Upper lobe of left lung (tissue), 6 donors: ENCODE measurements around the gene EPHB2. TPM values are rescaled to one million over a fixed set of nuclear protein-coding genes. Genes with fewer than 3 reads are reported as not detected.
A peak's percentile ranks its signal among the peaks of the same experiment; 100 is the strongest.

Experiments used
- ATAC-seq, 2 donors: fragments of 200-7000 bp; cut with Tn5 transposase; one replicate each; pipeline ENCODE4 v1.9.1; 2022; ENCODE audit warnings: mild to moderate bottlenecking in 2 of 2, moderate library complexity in 2 of 2; ENCODE audit not compliant: low FRiP score in 2 of 2
- DNase-seq, 2 donors: peaks; one replicate each; pipeline ENCODE4 v3.0.0-alpha.2; 2019 to 2020
- H3K27ac ChIP-seq, 4 donors: fragments of 200-600 bp; sonication (generic); one replicate each; pipeline ENCODE4 v1.5.1; 2016 to 2019
- H3K27me3 ChIP-seq, 4 donors: fragments of 200-600 bp; sonication (generic); one replicate each; pipeline ENCODE4 v1.5.1; 2017 to 2019
- H3K36me3 ChIP-seq, 4 donors: fragments of 200-600 bp; sonication (generic); one replicate each; pipeline ENCODE4 v1.5.1; 2016 to 2019
- H3K4me1 ChIP-seq, 4 donors: fragments of 200-600 bp; sonication (generic); one replicate each; pipeline ENCODE4 v1.5.1; 2018 to 2019
- H3K4me3 ChIP-seq, 4 donors: fragments of 200-600 bp; sonication (generic); one replicate each; pipeline ENCODE4 v1.5.1; 2017 to 2019; ENCODE audit warnings: mild to moderate bottlenecking in 2 of 4, moderate library complexity in 1 of 4
- H3K9me3 ChIP-seq, 4 donors: fragments of 200-600 bp; sonication (generic); one replicate each; pipeline ENCODE4 v1.5.1; 2018 to 2019
- EP300 ChIP-seq, 4 donors: sonication (generic); formaldehyde crosslinking; IDR thresholded peaks; one replicate each; pipeline ENCODE4 v1.5.1; 2017; ENCODE audit warnings: antibody characterized with exemption in 4 of 4, control low read depth in 2 of 4
- POLR2A ChIP-seq, 4 donors: fragments of 450-650 bp; IDR thresholded peaks; one replicate each; pipeline ENCODE4 v1.5.1; 2016 to 2017; ENCODE audit warnings: antibody characterized with exemption in 4 of 4, mild to moderate bottlenecking in 2 of 4
- POLR2AphosphoS5 ChIP-seq, 2 donors: sonication (generic); formaldehyde crosslinking; IDR thresholded peaks; one replicate each; pipeline ENCODE4 v1.5.1; 2017; ENCODE audit warnings: antibody characterized with exemption in 2 of 2
- WGBS, 2 donors: methylation state at CpG; one replicate each; pipeline ENCODE4 v1.1.5; 2017 to 2018; 5-methylcytosine and 5-hydroxymethylcytosine counted together
- total RNA-seq, 6 donors: library from RNA; depleted of rRNA in 4 of 6; stranded (reverse); fragments of >200 nt in 4 of 6; gene quantifications; one replicate each; pipeline versions ENCODE4 v1.1.0 to v1.2.1, GENCODE V29; 2016 to 2021
- TF ChIP-seq, protein P1 (sequence below), 6 experiments: fragments of 450-650 bp in 4 of 6; fragments of 200-600 bp in 2 of 6; sonication (generic) in 2 of 6; IDR thresholded peaks; one replicate each; pipeline ENCODE4 v1.5.1; 2016 to 2019; ENCODE audit warnings: antibody characterized with exemption in 6 of 6
- donor health status: DM: no; HTN: no; CAD: no; lungs with moderate emphysema.
- donor health status: DM: no; HTN: yes; CAD: no; lungs with severe emphysema.

Gene EPHB2
- total RNA-seq, 6 donors from 2014 or later: 1.0 to 8.8 (median 5.6) TPM

GRCh38 chr1:22958556-22958955 lies 247.9 kb downstream of the EPHB2 start:
- 73 to 95% methylated on average over 2 to 6 of the region's 9 CpGs for WGBS, 2 donors
- Histone ChIP-seq H3K27me3 (peaks cover 0 to 7% (median 3%) of the 10 kb centered on the region in 4 donors), H3K27ac (no peak overlapping the region), H3K36me3 (no peaks in the 10 kb centered on the region), H3K4me3 (no peak overlapping the region), H3K9me3 (no peaks in the 10 kb centered on the region), H3K4me1 (peaks cover 0 to 2% (median 0%) of the 10 kb centered on the region in 4 donors)
- ATAC-seq (no peak), DNase-seq (peak in 1 of 2 donors; percentile 4)
- TF ChIP-seq, protein P1, sequence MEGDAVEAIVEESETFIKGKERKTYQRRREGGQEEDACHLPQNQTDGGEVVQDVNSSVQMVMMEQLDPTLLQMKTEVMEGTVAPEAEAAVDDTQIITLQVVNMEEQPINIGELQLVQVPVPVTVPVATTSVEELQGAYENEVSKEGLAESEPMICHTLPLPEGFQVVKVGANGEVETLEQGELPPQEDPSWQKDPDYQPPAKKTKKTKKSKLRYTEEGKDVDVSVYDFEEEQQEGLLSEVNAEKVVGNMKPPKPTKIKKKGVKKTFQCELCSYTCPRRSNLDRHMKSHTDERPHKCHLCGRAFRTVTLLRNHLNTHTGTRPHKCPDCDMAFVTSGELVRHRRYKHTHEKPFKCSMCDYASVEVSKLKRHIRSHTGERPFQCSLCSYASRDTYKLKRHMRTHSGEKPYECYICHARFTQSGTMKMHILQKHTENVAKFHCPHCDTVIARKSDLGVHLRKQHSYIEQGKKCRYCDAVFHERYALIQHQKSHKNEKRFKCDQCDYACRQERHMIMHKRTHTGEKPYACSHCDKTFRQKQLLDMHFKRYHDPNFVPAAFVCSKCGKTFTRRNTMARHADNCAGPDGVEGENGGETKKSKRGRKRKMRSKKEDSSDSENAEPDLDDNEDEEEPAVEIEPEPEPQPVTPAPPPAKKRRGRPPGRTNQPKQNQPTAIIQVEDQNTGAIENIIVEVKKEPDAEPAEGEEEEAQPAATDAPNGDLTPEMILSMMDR (IDR thresholded peaks at IDR 0.05): no peak

DNA sequence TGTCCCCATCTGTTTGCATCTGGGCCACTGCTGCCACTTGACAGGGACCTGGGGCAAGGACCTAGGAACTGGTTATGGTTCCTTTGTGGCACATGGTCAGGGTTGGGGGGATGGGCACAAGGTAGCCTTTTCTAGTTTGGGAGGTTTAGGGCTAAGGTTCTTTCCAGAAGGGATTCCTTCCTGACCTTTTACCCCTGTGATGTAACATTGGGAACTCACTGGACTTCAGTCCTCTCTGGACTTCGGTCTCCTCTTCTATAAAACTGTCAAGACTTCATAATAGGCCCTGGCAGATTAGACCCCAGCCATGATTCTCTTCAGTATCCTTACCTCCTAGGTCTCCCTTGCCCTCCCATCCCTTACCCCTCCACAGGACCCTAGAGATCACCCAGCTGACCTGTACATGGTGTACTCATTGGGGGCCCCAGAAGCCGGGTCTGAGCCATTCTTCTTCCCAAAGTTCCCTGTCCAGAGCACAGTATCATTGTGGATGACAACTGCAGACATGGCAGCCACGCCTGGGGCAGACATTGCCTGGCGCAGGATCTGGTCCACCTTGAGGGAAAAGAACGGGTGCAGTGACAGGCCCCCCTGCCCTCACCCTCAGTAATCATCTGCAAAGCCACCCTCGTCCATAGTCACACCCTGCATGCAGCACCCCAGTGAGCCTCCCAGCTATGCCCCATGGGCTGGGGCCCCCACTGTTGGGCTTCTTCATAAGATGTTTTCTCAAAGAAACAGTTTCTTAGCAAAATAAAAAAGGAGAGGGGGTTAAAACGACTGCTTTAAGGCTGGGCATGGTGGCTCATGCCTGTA lies 249.1 kb downstream of the EPHB2 start:
- Histone ChIP-seq H3K27me3 (no peaks in the 10 kb centered on the region), H3K27ac (no peak overlapping the region), H3K4me3 (no peak overlapping the region), H3K4me1 (no peaks in the 10 kb centered on the region), H3K9me3 (no peaks in the 10 kb centered on the region), H3K36me3 (no peaks in the 10 kb centered on the region)
- peak in 1 of 2 donors; percentile 15 for DNase-seq
- no peak for TF ChIP-seq EP300 (IDR thresholded peaks at IDR 0.05)
- TF ChIP-seq POLR2A (IDR thresholded peaks at IDR 0.05): no peak
- TF ChIP-seq POLR2AphosphoS5 (IDR thresholded peaks at IDR 0.05): no peak
- TF ChIP-seq, protein P1 (IDR thresholded peaks at IDR 0.05): no peak
- WGBS, 2 donors: 68 to 80% methylated on average over 3 to 7 of the region's 7 CpGs
- ATAC-seq: no peak

DNA sequence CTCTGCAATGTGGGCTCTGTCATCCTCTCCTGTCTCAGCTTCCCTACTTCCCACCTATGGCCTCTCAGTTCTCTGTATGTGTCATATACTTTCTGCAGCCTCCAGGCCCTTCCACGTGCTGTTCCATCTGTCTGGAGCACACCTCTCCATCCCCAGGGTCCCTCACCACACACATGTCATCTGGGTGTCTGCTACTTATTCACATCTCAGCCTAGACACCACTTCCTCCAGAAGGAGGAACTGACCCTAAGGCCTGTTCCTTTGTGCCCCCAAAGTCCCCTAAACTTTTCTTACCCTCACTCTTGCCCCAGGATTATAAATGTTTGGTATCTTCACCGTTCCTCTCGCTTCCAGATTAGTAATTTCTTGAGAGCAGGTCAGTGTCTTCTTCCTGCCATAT lies 251.9 kb downstream of the EPHB2 start:
- DNase-seq (no peak), ATAC-seq (no peak)
- H3K4me3 ChIP-seq: no peak overlapping the region
- TF ChIP-seq POLR2A (IDR thresholded peaks at IDR 0.05) (no peak), POLR2AphosphoS5 (IDR thresholded peaks at IDR 0.05) (no peak), EP300 (IDR thresholded peaks at IDR 0.05) (no peak)
- TF ChIP-seq, protein P1 (IDR thresholded peaks at IDR 0.05): no peak
- no peaks in the 10 kb centered on the region for H3K27me3 ChIP-seq
- peaks cover 0 to 5% (median 0%) of the 10 kb centered on the region in 4 donors for H3K9me3 ChIP-seq
- WGBS, 2 donors: 55 to 66% methylated on average over 3 of the region's 3 CpGs
- H3K36me3 ChIP-seq: no peaks in the 10 kb centered on the region
- no peaks in the 10 kb centered on the region for H3K4me1 ChIP-seq
- no peak overlapping the region for H3K27ac ChIP-seq

- Histone ChIP-seq H3K4me3 (no peak overlapping the region), H3K27ac (no peak overlapping the region), H3K27me3 (no peaks in the 10 kb centered on the region), H3K4me1 (no peaks in the 10 kb centered on the region), H3K9me3 (peaks cover 0 to 5% (median 0%) of the 10 kb centered on the region in 4 donors), H3K36me3 (no peaks in the 10 kb centered on the region)
- TF ChIP-seq POLR2AphosphoS5 (IDR thresholded peaks at IDR 0.05) (no peak), POLR2A (IDR thresholded peaks at IDR 0.05) (no peak), EP300 (IDR thresholded peaks at IDR 0.05) (no peak)
- TF ChIP-seq, protein P1 (IDR thresholded peaks at IDR 0.05): no peak
- ATAC-seq (no peak), DNase-seq (peak in 1 of 2 donors; percentile 5)
- WGBS, 2 donors: 87 to 91% methylated on average over 7 of the region's 10 CpGs
These were observed 252.5 kb downstream of the EPHB2 start for GRCh38 chr1:22963044-22963677.
